Dedifferentiated amniotic fluid mesenchymal stem cell (primary cell): Measurements from ENCODE around the gene SMAD3.
A peak's percentile ranks its signal among the peaks of the same experiment; 100 is the strongest.

Source experiments
- DNase-seq: peaks from one replicate; pipeline ENCODE4 v3.0.0-alpha.2; 2016; ENCODE audit errors: extremely low spot score

Gene SMAD3

DNA sequence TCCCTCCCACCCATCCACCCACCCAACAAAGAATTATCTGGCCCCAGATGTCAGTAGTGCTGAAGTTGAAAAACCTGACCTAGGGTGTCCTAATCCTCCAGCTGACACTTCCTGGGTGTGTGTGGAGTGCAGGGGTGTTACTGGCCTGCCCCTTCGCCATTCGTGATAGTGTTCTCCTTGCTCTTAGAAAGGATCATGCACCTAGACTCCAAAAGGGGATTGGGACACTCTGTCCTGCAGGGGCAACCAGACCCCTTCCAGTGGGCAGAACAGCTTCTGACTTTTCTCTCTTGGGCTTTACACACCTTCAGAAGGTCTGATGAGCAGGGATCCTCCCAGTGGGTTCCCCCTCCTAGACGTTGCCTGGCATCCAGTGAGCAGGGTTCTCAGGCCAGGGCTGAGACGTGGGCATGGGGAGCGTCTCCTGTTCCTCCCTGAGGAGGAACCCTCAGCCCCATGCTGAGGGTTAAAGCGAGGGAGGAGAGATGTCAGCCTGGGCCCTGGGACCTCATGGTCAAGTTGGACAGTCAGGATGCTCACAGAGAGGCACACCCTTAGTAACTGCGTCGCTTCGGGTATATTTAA lies 114.1 kb downstream of the SMAD3 start:
- no peak for DNase-seq

GRCh38 chr15:67180035-67180434 lies 114.6 kb downstream of the SMAD3 start:
- no peak for DNase-seq

- no peak for DNase-seq
Observed at GRCh38 chr15:67180514-67181191, 115.3 kb downstream of the SMAD3 start.

GRCh38 chr15:67181221-67181639 lies 115.8 kb downstream of the SMAD3 start:
- no peak for DNase-seq

GRCh38 chr15:67183443-67184169 lies 118.2 kb downstream of the SMAD3 start:
- peak; percentile 79 for DNase-seq

GRCh38 chr15:67184208-67184925 lies 119.0 kb downstream of the SMAD3 start:
- no peak for DNase-seq

DNA sequence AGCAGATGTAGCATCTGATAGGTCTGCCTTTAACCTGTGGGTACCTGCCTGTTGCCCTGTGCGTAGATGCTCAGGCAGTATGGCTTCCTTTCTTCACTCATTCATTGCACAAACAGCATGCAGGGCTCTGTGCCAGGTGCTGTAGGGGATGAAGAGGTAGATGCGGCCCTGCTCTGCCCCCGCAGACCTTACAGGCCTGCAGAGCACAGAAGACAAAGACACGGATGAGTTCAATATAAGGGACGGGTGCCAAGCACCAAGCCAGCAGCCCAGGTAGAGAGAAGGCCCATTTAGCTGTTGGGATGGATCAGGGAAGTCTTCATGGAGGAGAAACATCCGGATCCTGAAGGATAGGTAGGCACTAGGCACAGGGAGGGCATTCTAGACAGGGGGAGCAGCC lies 119.6 kb downstream of the SMAD3 start:
- DNase-seq = no peak

GRCh38 chr15:67185621-67186225 lies 120.3 kb downstream of the SMAD3 start:
- no peak for DNase-seq

DNA sequence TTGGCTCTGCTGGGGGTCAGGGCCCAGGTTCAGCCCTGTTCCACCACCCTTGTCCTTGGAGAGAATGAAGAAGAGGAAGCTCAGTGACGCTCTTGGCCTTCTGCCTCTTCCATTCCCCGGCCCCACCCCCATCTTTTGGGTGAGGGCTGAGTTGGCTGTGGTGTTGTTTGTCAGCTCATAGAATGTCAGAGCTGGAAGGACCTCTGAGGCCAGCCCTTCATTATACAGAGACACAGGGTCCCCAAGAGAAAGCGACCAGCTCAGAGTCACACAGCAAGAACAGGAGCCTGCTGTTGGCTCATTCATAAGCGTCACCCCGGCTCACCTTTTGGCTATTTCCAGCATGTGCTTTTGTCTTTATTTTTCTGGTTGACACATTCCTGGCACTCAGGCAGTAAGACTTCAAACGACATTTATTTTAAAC lies 120.8 kb downstream of the SMAD3 start:
- no peak for DNase-seq

DNA sequence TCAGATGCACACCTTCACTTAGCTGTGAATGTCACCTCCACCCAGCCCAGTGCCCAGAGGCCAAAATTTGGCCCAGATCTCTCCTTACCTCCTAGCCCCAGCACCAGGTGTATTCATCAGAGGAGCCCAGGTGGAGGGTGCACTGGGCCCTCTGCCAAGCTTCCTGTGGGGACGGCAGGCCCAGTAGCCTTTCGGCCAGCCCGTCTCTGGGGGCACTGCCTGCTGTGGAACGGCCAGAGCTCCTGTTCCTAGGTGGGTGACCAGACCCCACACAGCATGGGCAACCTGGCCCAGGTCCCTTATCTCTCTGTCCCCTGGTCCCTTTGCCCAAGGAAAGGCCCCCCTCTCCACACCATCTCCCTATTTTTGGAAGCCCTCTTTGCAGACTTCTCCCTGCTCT lies 121.3 kb downstream of the SMAD3 start:
- DNase-seq = no peak

- no peak for DNase-seq
Observed at GRCh38 chr15:67187351-67187854, 122.0 kb downstream of the SMAD3 start.

GRCh38 chr15:67188551-67189218 lies 123.3 kb downstream of the SMAD3 start:
- DNase-seq = peak; percentile 94

- no peak for DNase-seq
Observed at GRCh38 chr15:67189326-67190051, 124.1 kb downstream of the SMAD3 start.

- no peak for DNase-seq
Observed at GRCh38 chr15:67190326-67190725, 124.9 kb downstream of the SMAD3 start.

GRCh38 chr15:67190813-67191212 lies 125.4 kb downstream of the SMAD3 start:
- DNase-seq = no peak

- no peak for DNase-seq
Observed at GRCh38 chr15:67192185-67192820, 126.9 kb downstream of the SMAD3 start.

GRCh38 chr15:67193223-67193990 lies 128.0 kb downstream of the SMAD3 start:
- no peak for DNase-seq

- no peak for DNase-seq
Observed at GRCh38 chr15:67194171-67195114, 129.0 kb downstream of the SMAD3 start.
